ENCODE data around the gene OR11A1.

DNA sequence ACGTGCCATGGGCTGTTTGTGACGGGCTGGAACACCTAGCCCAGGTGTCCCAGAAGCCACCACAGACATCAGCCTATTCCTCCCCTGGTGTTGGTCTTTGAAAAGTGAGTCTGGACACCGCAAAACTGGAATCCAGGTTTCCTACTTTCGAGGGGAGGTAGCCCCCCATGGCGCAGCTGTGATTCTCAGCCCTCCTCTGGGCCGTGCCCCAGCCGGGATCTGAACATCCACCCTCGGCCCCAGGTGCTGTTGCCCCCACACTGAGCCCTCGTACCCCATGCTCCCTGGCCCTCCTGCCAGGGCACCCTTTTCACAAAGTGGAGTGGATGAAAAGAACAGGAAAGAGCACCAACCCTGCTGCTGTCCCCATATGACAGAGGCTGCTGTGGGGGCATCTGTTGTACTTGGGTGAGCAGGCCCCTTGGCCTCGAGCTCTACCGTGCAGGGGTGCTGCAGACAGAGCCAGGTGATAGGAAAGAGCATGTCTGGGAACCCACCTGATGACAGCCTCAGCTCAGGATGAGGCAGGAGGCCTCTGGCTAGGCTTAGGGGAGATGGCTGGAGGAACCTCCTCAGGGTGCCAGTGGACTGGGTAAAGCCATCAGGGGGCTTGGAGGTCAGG lies 49.7 kb upstream of the OR11A1 start:
- TF ChIP-seq, protein P1, sequence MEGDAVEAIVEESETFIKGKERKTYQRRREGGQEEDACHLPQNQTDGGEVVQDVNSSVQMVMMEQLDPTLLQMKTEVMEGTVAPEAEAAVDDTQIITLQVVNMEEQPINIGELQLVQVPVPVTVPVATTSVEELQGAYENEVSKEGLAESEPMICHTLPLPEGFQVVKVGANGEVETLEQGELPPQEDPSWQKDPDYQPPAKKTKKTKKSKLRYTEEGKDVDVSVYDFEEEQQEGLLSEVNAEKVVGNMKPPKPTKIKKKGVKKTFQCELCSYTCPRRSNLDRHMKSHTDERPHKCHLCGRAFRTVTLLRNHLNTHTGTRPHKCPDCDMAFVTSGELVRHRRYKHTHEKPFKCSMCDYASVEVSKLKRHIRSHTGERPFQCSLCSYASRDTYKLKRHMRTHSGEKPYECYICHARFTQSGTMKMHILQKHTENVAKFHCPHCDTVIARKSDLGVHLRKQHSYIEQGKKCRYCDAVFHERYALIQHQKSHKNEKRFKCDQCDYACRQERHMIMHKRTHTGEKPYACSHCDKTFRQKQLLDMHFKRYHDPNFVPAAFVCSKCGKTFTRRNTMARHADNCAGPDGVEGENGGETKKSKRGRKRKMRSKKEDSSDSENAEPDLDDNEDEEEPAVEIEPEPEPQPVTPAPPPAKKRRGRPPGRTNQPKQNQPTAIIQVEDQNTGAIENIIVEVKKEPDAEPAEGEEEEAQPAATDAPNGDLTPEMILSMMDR (IDR thresholded peaks at IDR 0.05; ENCODE audit: insufficient read depth, low read depth, low read length), result no peak
- TF ChIP-seq EZH2 (IDR thresholded peaks at IDR 0.05; ENCODE audit: insufficient read depth, low read length), result no peak

All from astrocyte (in vitro differentiated cells and primary cell).